ENCODE measurements around the gene MYO1A.

DNA sequence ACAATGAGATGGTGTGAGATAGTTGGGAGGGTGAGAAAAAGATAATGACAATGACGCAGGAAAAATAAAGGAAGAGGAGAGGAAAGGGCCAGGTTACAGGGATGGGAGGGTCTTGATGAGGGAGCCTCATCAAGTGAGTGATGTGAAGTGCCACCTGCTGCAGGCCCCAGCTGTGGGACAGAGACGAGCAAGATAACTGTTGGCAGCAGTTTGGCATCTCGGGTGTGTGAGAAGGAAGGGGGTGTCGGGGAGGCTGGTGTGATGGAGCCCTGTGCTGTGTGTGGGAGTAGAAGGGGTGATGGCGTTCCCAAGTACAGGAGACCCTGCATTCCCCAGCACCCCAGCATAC, 22.1 kb downstream of the MYO1A start:
- TF ChIP-seq CTCF (conservative IDR thresholded peaks at IDR 0.05) (no peak), ZFX (IDR thresholded peaks at IDR 0.05) (no peak)
